ENCODE results near the gene CLASRP. TPM values are rescaled to one million over a fixed set of nuclear protein-coding genes. Genes with fewer than 3 reads are reported as not detected.
"Not testable (repeated sequence)": the region's sequence is repeated elsewhere in the genome, so short reads cannot be mapped to it uniquely, and the experiment has no call there.

CLASRP gene
- total RNA-seq, 1 donor from 2014 or later = 101 TPM

DNA sequence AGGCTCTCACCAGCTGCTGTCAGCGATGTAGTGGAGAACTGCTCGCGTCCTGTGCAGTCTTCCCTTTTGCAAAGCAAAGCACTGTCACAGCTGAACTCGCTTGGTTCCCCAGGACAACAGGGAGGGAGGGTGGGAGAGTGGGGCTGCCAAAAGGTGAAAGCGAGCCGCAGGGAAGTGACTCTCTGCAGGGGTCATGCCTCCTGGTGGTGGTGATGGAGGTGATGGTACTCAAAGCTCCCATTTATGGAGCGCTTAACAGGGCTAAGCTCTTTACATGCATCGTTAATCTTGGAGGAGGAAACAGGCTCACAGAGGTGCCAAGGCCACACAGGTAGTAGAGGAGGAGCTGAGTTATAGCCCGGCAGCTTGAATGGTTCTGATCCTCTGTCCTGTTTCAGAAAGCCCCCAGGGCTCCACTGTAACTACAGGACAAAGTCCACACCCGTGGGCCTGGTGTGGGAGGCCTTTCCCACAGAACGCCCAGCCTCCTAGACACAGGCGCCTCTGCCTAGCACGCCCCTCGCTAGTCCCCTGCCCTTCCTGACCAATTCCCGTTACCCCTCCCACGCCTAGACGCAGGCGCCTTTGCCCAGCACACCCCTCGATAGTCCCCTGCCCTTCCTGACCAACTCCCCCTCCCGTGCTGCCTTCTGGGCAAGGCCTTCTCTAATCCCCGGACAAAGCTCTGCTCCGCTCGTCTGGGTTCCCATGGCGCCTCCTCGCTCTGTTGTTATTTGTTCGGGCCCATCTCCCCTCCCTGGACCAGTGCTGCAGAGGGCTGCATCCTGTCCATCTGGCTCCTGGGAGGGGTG, 64.9 kb downstream of the CLASRP start:
- no peak for DNase-seq (ENCODE audit: low spot score)

DNA sequence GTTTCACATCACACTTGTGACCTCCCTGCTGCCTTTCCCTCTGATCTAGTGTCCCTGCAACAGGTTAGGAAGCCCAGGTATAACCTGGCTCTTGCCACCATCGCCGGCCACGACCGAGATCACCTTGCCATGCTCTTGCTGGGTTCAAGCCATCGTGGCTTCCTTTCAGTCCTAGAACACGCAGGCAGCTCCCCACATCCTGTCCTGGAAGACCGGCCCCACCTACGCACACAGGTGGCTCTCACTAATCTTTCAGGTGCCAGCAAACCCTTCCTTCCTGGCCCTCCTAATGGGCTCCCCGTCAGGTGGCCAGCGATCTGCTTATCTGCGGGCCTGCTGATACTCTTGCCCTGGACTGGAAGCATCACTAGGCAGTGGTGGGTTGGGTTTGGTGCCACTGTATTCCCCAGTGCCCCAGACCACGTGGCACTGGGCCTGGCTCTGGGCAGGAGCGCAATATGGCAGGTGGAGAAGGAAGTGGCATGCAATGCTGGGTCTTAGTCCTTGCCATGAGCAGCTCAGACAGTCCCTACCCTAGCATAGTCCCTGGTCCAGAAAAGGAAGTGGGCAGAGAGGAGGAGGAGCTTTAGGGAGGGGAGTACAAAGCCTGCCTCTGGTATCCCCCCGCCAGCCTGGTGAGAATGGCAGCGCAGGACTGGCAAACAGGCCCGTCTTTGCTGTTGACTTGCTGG, 66.0 kb downstream of the CLASRP start:
- no peak for DNase-seq (ENCODE audit: low spot score)

DNA sequence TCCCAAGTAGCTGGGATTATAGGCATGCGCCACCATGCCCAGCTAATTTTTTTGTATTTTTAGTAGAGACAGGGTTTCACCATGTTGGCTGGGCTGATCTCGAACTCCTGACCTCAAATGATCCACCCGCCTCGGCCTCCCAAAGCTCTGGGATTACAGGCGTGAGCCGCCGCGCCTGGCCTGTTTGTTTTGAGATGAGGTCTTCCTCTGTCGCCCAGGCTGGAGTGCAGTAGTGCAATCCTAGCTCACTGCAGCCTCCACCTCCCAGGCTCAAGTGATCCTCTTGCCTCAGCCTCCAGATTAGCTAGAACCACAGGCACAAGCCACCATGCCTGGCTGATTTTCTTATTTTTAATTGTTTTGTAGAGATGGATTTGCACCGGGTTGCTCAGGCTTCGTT, 67.5 kb downstream of the CLASRP start:
- DNase-seq (ENCODE audit: low spot score) = not testable (repeated sequence)

DNA sequence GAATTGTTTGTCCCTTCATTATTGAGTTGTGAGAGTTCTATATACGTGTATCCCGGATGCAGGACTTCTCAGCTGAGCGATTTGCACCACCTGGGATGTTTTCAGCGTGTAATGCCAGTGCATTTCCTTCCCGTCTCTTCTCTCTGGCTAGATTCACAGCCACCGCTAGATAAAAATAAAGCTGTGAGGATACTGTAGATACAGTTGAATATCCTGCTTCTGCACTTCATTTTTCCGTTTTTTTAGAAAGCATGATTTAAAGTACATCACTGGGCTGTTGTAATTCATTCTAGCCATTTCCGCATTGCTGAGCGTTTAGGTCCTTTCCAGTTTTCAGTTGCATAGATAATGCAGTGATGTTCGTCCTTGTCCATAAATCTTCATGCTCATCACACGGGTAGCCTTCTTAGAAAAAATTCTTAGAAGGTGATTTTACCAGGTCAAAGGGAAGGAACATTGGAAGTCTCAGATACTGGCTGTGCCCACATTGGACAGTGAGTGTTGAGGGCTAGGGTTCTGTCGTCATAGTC, 68.8 kb downstream of the CLASRP start:
- no peak for DNase-seq (ENCODE audit: low spot score)

DNA sequence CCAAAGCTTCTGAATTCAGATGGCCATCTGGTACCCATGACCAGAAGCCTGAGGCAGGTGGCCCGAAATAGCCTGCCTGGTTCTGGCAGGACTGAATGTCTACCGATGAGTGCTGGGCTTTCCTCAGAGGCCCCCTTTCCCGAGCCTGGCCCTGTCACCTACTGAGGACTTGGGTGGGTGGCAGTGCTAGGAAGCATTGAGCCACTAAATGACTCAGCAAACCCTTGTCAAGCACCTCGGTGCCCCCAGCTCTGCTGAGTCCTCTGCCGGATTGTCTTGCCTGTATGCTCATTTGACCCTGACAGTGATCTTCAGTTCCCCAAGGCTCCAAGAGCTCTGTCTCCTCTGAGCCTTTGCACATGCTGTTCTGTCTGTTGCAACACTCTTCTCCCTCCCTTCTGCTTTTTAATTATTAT, 72.0 kb downstream of the CLASRP start:
- no peak for DNase-seq (ENCODE audit: low spot score)

DNA sequence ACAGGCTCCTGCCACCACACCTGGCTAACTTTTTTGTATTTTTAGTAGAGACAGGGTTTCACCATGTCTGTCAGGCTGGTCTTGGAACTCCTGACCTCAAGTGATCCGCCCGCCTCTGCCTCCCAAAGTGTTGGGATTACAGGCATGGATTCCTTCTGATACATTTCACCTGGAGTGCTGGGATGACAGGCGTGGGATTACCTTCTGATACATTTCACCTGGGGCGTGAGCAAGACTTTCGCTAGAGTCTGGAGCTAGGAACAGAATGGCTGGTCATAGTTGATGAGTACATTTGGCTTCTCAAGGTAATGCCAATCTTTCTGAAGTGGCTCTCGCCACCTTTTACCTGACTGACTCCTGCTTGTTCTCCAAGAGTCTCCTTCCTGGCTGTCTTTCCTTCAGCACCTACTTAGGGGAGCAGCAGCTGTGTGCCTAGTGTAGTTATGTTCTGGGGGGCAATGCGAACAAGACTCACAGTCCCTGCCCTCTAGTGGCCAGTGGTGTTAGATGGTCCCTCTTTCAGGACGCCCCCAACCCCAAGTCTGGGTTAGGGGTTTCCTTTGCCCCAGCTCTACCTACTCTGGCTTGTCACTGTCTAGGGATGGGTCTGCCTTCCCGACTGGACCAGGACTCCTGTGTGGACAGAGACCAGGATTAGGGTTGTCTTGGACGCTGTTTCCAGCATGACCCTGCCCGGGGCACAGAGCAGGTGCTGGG, 73.4 kb downstream of the CLASRP start:
- DNase-seq (ENCODE audit: low spot score) = no peak

DNA sequence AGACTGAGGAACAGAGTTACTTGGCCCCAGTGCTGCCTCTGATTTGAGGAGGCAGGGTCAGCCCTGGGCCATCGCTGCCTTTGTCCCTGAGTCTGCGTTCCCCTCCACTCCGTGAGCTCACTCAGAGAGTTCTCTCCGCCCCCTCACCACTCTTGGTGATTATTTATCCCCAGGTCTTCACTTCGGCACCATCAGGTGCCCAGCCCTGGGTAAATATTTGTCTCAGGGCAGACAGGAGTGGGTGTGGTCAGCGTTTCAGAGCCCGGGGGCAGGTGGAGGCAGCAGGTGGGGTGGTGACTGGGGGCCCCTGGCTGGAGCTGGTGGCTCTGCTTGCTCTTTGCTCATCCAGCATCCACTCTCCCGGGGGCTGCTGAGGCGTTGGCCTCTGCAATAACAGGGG, 74.8 kb downstream of the CLASRP start:
- peak; percentile 64 for DNase-seq (ENCODE audit: low spot score)

DNA sequence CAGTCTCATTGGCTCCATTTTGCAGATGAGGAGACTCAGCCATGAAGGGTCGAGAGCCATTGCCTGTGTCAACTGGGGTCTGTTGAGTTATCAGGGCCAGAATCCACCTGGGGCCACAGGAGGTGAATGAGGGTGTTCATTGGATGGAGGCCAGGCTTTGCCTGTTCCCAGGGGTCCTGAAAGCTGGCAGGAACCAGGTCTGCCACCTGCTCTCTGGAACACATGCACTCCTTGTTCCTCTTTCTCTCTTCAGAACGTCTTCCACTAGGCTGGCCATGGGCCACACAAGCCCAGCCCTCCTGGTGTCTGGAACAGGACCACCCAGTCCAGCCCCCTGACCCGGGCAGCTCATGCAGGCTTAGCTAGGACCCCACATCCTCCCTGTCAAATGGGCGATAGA, 75.3 kb downstream of the CLASRP start:
- DNase-seq (ENCODE audit: low spot score) = no peak

DNA sequence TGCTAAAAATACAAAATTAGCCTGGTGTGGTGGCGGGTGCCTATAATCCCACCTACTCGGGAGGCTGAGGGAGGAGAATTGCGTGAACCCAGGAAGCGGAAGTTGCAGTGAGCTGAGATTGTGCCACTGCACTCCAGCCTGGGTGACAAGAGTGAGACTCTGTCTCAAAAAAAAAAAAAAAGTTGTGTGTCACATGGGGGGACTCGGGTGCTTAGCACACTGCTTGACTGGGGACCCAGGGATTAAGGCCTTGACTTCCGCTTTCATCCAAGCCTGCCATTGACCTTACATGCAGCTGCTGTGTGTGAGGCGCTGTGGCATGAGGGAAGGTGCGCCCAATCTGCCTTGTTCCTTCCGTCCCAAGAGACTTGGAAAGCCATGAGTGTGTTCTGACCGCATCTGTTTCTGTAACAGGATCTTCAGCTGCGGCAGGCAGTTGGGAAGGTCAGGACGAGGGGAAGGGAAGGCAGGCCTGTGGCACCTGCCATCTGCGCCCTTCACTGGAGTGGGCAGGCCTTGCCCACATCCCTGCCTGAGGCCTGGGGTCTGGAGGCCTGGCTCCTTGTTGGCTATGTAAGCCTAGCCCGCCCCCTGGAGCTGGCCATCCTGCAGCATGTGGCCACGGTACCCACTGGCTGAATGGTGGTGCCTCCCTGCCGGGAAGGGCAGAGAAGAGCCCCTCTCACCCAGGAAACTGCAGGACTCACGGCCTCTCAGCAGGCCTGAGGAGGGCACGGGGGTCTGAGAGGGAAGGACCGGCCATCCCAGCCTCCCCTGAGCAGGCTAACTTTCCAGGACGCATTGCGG, 77.2 kb downstream of the CLASRP start:
- no peak for DNase-seq (ENCODE audit: low spot score)

DNA sequence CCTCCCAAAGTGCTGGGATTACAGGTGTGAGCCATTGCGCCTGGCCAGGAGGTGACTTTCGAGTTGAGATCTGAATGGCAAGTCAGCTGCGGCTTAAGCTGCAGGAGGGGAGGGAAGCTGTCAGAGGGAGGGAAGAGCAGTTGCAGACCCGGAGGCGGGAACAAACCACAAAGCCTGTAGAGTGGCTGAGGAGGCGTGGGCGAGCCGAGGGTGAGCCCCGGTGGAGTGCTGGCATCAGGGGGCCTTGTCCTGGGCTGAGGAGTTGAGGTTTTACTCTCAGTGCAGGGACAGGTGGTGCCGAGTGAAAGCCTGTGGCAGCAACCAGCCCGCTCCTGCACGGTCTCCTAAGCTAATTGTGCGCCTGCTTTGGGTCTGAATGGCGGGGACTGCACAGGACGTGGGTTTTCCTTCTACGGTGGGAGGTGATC, 78.3 kb downstream of the CLASRP start:
- DNase-seq (ENCODE audit: low spot score) = no peak

DNA sequence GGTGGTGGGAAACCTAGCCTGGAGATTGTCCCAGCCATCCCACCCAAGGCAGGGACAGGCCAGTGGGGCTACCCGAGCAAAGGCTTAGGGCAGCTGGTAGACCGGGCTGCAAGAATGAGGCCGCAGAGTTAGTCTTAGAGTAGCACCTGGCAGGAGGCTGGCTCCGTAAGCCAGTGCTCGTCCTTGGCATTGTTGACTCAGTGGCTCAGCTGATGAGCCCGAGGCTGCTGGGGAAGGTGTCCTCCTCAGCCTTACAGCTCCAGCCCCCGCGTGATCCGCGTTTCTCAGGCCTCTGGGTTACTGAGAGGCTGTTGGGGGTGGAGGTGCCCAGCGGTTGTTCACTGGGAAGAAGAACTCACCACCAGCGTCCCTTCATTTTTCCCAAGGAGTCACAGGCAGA, 78.8 kb downstream of the CLASRP start:
- DNase-seq (ENCODE audit: low spot score) = no peak

DNA sequence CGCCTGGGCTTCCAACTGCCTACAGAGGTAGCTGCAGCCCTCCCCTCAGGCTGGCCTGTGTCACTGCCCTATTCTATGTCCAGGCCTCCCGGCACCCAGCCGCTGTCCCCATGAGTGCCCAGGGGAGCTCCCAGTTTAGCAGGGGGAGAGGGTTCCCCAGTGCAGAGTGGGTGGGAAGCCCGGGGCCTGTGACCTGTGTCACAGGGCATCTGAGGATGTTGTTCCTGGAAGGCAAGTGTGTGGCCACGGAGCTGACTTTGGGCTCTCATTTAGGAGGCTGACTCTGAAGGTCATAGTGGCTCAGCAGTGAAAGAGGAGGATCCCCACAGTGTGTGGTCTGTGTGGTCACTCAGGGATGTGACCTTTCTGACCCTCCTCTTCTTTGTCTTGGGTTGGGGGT, 79.3 kb downstream of the CLASRP start:
- no peak for DNase-seq (ENCODE audit: low spot score)

DNA sequence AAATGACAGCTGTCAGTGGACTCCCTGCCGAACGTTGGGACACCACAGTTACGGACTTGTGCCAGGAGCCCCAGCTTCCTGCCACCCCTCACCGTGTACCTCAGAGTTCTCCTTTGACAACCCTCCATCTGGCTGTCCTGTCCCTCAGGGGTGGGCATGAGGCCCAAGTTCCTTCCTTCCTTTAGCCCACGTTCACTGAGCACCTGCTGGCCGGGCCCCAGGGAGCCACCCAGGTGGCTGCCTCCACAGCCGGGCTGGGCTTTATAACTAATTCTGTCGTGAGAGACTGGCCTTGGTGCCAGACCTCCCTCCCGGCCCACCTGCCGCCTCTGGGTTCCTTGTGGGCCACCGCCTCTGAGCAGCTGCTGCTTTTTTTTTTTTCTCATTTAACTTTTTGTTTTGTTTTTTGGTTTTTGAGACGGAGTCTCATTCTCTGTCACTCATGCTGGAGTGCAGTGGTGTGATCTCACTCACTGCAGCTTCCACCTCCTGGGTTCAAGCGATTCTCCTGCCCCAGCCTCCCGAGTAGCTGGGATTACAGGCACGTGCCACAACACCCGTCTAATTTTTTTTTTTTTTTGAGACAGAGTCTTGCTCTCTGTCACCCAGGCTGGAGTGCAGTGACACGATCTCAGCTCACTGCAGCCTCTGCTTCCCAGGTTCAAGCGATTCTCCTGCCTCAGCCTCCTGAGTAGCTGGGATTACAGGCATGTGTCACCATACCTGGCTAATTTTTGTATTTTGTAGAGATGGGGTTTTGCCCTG, 79.9 kb downstream of the CLASRP start:
- DNase-seq (ENCODE audit: low spot score) = not testable (repeated sequence)

DNA sequence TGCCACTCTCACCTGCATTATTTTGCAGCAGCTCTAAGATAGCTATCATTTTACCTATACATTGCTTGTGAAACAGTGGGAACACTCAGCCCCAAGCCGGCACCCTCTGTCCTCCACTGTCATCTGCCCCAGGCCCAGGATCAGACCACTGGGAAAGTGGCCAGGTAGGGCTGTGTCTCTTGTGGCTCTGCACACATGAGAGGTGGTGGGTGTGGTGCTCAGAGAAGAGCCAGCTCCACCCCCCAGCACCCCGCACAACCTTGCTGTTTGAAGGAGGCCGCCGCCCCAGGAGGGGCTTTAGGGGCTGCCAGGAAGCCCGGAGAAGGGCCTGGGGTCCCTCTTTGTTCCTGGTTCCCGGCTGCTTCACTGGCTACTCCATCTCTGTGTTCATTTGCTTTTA, 80.7 kb downstream of the CLASRP start:
- DNase-seq (ENCODE audit: low spot score) = no peak

Other genes with a start within 250 kb of the CLASRP start
- 75.9 TPM for gene BCAM, start 229.9 kb upstream of the CLASRP start, total RNA-seq
- gene NECTIN2, start 192.7 kb upstream of the CLASRP start, total RNA-seq = 331 TPM
- 35.0 TPM for gene TOMM40, start 147.8 kb upstream of the CLASRP start, total RNA-seq
- 435 TPM for gene APOE, start 133.2 kb upstream of the CLASRP start, total RNA-seq
- gene APOC1, start 124.4 kb upstream of the CLASRP start, total RNA-seq = 103 TPM
- not detected for gene APOC4, start 96.8 kb upstream of the CLASRP start, total RNA-seq
- 24.8 TPM for gene APOC2, start 93.0 kb upstream of the CLASRP start, total RNA-seq
- gene CLPTM1, start 83.7 kb upstream of the CLASRP start, total RNA-seq = 149 TPM
- 12.2 TPM for gene RELB, start 37.6 kb upstream of the CLASRP start, total RNA-seq
- 2.3 TPM for gene ZNF296, start 37.4 kb downstream of the CLASRP start, total RNA-seq
- gene GEMIN7, start 40.2 kb downstream of the CLASRP start, total RNA-seq = 25.2 TPM
- gene PPP1R37, start 54.1 kb downstream of the CLASRP start, total RNA-seq = 83.4 TPM
- gene NKPD1, start 121.9 kb downstream of the CLASRP start, total RNA-seq = 0.52 TPM
- 26.8 TPM for gene TRAPPC6A, start 139.2 kb downstream of the CLASRP start, total RNA-seq
- gene BLOC1S3, start 139.7 kb downstream of the CLASRP start, total RNA-seq = 21.7 TPM
- gene EXOC3L2, start 206.4 kb downstream of the CLASRP start, total RNA-seq = 9.0 TPM
- gene MARK4, start 212.2 kb downstream of the CLASRP start, total RNA-seq = 38.8 TPM

Data from mucosa of gallbladder (tissue), 1 donor.